ENCODE measurements around the gene DIMT1.

DNA sequence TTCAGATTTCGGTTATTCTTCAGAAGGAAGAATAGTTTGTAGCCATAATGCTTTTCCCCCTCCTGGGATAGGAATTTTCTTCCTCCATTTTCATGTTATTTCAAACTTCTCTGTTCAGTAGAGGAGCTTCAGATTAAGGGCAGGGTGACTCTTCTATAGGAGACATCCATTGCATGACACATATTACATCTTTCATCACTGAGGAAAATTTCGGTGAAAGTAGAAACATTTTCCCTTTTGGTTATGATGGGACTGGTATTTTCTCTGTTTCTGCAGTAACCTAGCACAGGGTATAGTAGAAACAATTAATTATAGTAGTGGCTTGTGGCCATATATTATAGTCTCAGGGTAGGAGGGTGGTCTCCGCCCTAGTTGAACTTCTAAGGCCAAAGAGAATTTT lies 10.0 kb upstream of the DIMT1 start:
- TF ChIP-seq POLR2A (IDR thresholded peaks at IDR 0.05), result no peak
- TF ChIP-seq, protein P1, sequence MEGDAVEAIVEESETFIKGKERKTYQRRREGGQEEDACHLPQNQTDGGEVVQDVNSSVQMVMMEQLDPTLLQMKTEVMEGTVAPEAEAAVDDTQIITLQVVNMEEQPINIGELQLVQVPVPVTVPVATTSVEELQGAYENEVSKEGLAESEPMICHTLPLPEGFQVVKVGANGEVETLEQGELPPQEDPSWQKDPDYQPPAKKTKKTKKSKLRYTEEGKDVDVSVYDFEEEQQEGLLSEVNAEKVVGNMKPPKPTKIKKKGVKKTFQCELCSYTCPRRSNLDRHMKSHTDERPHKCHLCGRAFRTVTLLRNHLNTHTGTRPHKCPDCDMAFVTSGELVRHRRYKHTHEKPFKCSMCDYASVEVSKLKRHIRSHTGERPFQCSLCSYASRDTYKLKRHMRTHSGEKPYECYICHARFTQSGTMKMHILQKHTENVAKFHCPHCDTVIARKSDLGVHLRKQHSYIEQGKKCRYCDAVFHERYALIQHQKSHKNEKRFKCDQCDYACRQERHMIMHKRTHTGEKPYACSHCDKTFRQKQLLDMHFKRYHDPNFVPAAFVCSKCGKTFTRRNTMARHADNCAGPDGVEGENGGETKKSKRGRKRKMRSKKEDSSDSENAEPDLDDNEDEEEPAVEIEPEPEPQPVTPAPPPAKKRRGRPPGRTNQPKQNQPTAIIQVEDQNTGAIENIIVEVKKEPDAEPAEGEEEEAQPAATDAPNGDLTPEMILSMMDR (IDR thresholded peaks at IDR 0.05), result no peak

Data from prostate gland (tissue), 2 donors.